Retinal pigment epithelial cell (primary cell): ENCODE measurements around the gene FBLN2.
"Not testable (repeated sequence)": the region's sequence is repeated elsewhere in the genome, so short reads cannot be mapped to it uniquely, and the experiment has no call there.

ENCODE experiments used
- DNase-seq: peaks from one replicate; pipeline ENCODE4 v3.0.0-alpha.2; 2010; ENCODE audit warnings: low read depth
- H3K4me3 ChIP-seq: 2 replicates; pipeline ENCODE4 v1.5.1; 2011; ENCODE audit warnings: mild to moderate bottlenecking, low read length, control low read depth, moderate library complexity
- TF ChIP-seq, protein P1 (sequence below): conservative IDR thresholded peaks from 2 replicates; pipeline ENCODE4 v1.5.1; 2011; ENCODE audit warnings: low read depth, low read length, control low read depth, inconsistent platforms

FBLN2 gene

GRCh38 chr3:13520326-13520880, 28.5 kb upstream of the FBLN2 start:
- H3K4me3 ChIP-seq, result no peak overlapping the region
- no peak for DNase-seq
- TF ChIP-seq, protein P1, sequence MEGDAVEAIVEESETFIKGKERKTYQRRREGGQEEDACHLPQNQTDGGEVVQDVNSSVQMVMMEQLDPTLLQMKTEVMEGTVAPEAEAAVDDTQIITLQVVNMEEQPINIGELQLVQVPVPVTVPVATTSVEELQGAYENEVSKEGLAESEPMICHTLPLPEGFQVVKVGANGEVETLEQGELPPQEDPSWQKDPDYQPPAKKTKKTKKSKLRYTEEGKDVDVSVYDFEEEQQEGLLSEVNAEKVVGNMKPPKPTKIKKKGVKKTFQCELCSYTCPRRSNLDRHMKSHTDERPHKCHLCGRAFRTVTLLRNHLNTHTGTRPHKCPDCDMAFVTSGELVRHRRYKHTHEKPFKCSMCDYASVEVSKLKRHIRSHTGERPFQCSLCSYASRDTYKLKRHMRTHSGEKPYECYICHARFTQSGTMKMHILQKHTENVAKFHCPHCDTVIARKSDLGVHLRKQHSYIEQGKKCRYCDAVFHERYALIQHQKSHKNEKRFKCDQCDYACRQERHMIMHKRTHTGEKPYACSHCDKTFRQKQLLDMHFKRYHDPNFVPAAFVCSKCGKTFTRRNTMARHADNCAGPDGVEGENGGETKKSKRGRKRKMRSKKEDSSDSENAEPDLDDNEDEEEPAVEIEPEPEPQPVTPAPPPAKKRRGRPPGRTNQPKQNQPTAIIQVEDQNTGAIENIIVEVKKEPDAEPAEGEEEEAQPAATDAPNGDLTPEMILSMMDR, result no peak

DNA sequence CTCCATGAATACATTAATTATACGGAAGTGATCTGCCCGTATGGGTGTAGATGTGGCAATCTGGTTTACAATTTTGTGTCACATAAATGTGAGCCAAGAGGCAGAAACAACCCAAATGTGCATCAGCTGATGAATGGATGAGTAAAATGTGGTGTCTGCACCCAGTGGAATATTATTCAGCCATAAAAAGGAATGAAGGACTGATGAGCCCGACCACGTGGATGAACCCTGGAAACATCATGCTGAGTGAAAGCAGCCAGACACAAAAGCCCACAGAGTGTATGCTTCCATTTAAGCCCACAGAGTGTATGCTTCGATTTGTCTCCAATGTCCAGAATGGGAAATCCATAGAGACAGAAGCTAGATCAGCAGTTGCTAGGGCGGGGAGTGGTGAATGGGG, 27.6 kb upstream of the FBLN2 start:
- no peak overlapping the region for H3K4me3 ChIP-seq
- no peak for DNase-seq
- TF ChIP-seq, protein P1, result no peak

DNA sequence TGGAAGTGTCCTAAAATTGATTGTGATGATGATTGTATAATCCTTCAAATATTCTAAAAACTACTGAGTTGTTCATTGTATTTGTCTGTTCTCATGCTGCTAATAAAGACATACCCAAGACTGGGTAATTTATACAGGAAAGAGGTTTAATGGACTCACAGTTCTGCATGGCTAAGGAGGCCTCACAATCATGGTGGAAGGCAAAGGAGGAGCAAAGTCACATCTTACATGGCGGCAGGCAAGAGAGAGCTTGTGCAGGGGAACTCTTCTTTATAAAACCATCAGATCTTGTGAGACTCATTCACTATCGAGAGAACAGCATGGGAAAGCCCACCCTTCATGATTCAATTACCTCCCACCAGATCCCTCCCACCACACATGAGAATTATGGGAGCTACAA, 27.2 kb upstream of the FBLN2 start:
- H3K4me3 ChIP-seq, DNase-seq: not testable (repeated sequence)

- no peak for DNase-seq
- TF ChIP-seq, protein P1, result no peak
- no peak overlapping the region for H3K4me3 ChIP-seq
Measured at GRCh38 chr3:13522236-13522635, 26.7 kb upstream of the FBLN2 start.

DNA sequence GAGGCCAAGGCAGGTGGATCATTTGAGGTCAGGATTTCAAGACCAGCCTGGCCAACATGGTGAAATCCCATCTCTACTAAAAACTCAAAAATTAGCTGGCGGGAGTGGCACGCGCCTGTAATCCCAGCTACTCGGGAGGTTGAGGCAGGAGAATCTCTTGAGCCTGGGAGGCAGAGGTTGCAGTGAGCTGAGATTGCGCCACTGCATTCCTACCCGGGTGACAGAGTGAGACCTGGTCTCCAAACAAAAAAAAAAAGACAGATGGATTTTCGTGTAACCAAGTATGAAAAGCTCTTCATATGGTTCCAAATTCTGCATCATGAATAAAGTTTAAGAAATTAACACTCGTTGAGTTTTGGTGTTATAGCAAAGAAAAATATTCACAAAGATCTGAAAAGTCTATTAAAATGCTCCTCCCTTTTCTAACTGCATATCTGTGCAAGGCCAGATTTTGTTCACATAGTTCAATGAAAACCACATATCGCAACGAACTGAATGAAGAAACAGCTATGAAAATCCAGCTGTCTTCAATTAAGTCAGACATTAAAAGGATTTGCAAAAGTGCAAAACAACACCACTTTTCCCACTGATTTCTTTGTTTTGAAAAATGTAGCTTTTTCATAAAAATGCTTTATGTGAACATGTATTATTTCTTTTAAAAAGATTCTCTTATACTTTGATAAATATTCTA, 23.8 kb upstream of the FBLN2 start:
- TF ChIP-seq, protein P1, result no peak
- H3K4me3 ChIP-seq, result no peak overlapping the region
- DNase-seq, result no peak

GRCh38 chr3:13525827-13526625, 22.9 kb upstream of the FBLN2 start:
- no peak overlapping the region for H3K4me3 ChIP-seq
- TF ChIP-seq, protein P1, result no peak
- DNase-seq, result no peak

DNA sequence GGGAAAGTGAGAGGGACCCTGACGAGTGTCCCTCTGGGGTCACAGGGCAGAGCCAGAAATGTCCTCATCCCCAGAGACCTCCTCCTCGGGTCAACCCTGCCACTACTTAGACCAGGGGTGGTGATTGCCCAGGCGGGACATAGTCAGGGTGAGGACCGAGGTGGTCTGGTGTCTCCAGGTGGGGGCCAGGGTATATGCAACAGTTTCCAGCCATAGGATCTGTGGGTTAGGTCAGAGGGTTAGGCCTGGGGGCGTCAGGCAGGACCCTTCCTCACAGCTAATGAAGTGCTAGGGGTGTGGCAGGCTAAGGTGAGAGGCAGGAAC, 22.3 kb upstream of the FBLN2 start:
- no peak for DNase-seq
- no peak overlapping the region for H3K4me3 ChIP-seq
- TF ChIP-seq, protein P1, result no peak
